ENCODE measurements around the gene DPYD.

- TF ChIP-seq CTCF (conservative IDR thresholded peaks at IDR 0.05) (no peak), ZFX (IDR thresholded peaks at IDR 0.05) (no peak)
Measured at GRCh38 chr1:97867127-97867526, 53.7 kb downstream of the DPYD start.

All from C4-2B (cell line).